ENCODE results near the gene SAMHD1.
"Not testable (repeated sequence)": the region's sequence is repeated elsewhere in the genome, so short reads cannot be mapped to it uniquely, and the experiment has no call there.

SAMHD1 gene

GRCh38 chr20:36951979-36952738, 651 bp upstream of the SAMHD1 start:
- no peak for DNase-seq

- DNase-seq, result peak in 1 of 2 donors; percentile 34
These were observed 902 bp downstream of the SAMHD1 start for GRCh38 chr20:36950414-36951197.

- DNase-seq, result no peak
These were observed 10.1 kb downstream of the SAMHD1 start for GRCh38 chr20:36941401-36941835.

GRCh38 chr20:36937402-36937770, 14.1 kb downstream of the SAMHD1 start:
- no peak for DNase-seq

- DNase-seq, result not testable (repeated sequence)
These were observed 14.6 kb downstream of the SAMHD1 start for GRCh38 chr20:36936761-36937401.

- no peak for DNase-seq
These were observed 15.2 kb downstream of the SAMHD1 start for GRCh38 chr20:36936341-36936740.

- not testable (repeated sequence) for DNase-seq
These were observed 17.9 kb downstream of the SAMHD1 start for GRCh38 chr20:36933571-36933970.

GRCh38 chr20:36932476-36933426, 18.8 kb downstream of the SAMHD1 start:
- DNase-seq, result no peak

GRCh38 chr20:36932067-36932466, 19.4 kb downstream of the SAMHD1 start:
- not testable (repeated sequence) for DNase-seq

GRCh38 chr20:36929691-36930090, 21.8 kb downstream of the SAMHD1 start:
- no peak for DNase-seq

- no peak for DNase-seq
These were observed 22.2 kb downstream of the SAMHD1 start for GRCh38 chr20:36929290-36929689.

GRCh38 chr20:36927704-36928103, 23.8 kb downstream of the SAMHD1 start:
- no peak for DNase-seq

- no peak for DNase-seq
These were observed 24.8 kb downstream of the SAMHD1 start for GRCh38 chr20:36926653-36927200.

GRCh38 chr20:36925234-36925633, 26.3 kb downstream of the SAMHD1 start:
- DNase-seq, result no peak

GRCh38 chr20:36924167-36925045, 27.1 kb downstream of the SAMHD1 start:
- DNase-seq, result no peak

GRCh38 chr20:36920334-36920730, 31.2 kb downstream of the SAMHD1 start:
- no peak for DNase-seq

GRCh38 chr20:36919715-36920333, 31.7 kb downstream of the SAMHD1 start:
- DNase-seq, result peak in 1 of 2 donors; percentile 45

GRCh38 chr20:36917943-36918342, 33.6 kb downstream of the SAMHD1 start:
- no peak for DNase-seq

- no peak for DNase-seq
These were observed 34.3 kb downstream of the SAMHD1 start for GRCh38 chr20:36917240-36917639.

- no peak for DNase-seq
These were observed 35.3 kb downstream of the SAMHD1 start for GRCh38 chr20:36916199-36916598.

GRCh38 chr20:36908603-36909002, 42.9 kb downstream of the SAMHD1 start:
- DNase-seq, result no peak
